ENCODE data around the gene RFX3.

The RFX3 gene

GRCh38 chr9:3431890-3432289 is 93.9 kb downstream of the RFX3 start:
- no peak for DNase-seq

- DNase-seq = no peak
Measured at GRCh38 chr9:3419893-3420292, 105.9 kb downstream of the RFX3 start.

- no peak for DNase-seq
Measured at GRCh38 chr9:3415906-3416305, 109.9 kb downstream of the RFX3 start.

- no peak for DNase-seq
Measured at GRCh38 chr9:3413984-3414383, 111.8 kb downstream of the RFX3 start.

- DNase-seq = no peak
Measured at GRCh38 chr9:3410461-3410860, 115.3 kb downstream of the RFX3 start.

- DNase-seq = no peak
Measured at GRCh38 chr9:3409453-3409852, 116.3 kb downstream of the RFX3 start.

- no peak for DNase-seq
Measured at GRCh38 chr9:3403315-3403714, 122.5 kb downstream of the RFX3 start.

- DNase-seq = no peak
Measured at GRCh38 chr9:3401221-3401954, 124.4 kb downstream of the RFX3 start.

- DNase-seq = no peak
Measured at GRCh38 chr9:3398232-3398648, 127.6 kb downstream of the RFX3 start.

GRCh38 chr9:3397766-3398165 is 128.0 kb downstream of the RFX3 start:
- no peak for DNase-seq

GRCh38 chr9:3391414-3391813 is 134.4 kb downstream of the RFX3 start:
- DNase-seq = no peak

GRCh38 chr9:3386753-3387152 is 139.0 kb downstream of the RFX3 start:
- no peak for DNase-seq

- DNase-seq = no peak
Measured at GRCh38 chr9:3385871-3386270, 139.9 kb downstream of the RFX3 start.

- DNase-seq = no peak
Measured at GRCh38 chr9:3371842-3372241, 154.0 kb downstream of the RFX3 start.

- no peak for DNase-seq
Measured at GRCh38 chr9:3370715-3371114, 155.1 kb downstream of the RFX3 start.

- DNase-seq = no peak
Measured at GRCh38 chr9:3367185-3367584, 158.6 kb downstream of the RFX3 start.

- DNase-seq = no peak
Measured at GRCh38 chr9:3361689-3362392, 164.0 kb downstream of the RFX3 start.

- DNase-seq = no peak
Measured at GRCh38 chr9:3361116-3361515, 164.7 kb downstream of the RFX3 start.

- no peak for DNase-seq
Measured at GRCh38 chr9:3360245-3360644, 165.6 kb downstream of the RFX3 start.

- no peak for DNase-seq
Measured at GRCh38 chr9:3359778-3360177, 166.0 kb downstream of the RFX3 start.

GRCh38 chr9:3359048-3359692 is 166.6 kb downstream of the RFX3 start:
- no peak for DNase-seq

- DNase-seq = no peak
Measured at GRCh38 chr9:3348169-3348568, 177.6 kb downstream of the RFX3 start.

GRCh38 chr9:3346549-3346948 is 179.3 kb downstream of the RFX3 start:
- no peak for DNase-seq

GRCh38 chr9:3343671-3344070 is 182.1 kb downstream of the RFX3 start:
- DNase-seq = no peak

Measured in cortex of kidney (tissue), 1 donor.